ENCODE measurements around the gene SLC24A3.

Gene SLC24A3

GRCh38 chr20:19495905-19496703 is 283.7 kb downstream of the SLC24A3 start:
- ATAC-seq = no peak
- TF ChIP-seq, protein P1, sequence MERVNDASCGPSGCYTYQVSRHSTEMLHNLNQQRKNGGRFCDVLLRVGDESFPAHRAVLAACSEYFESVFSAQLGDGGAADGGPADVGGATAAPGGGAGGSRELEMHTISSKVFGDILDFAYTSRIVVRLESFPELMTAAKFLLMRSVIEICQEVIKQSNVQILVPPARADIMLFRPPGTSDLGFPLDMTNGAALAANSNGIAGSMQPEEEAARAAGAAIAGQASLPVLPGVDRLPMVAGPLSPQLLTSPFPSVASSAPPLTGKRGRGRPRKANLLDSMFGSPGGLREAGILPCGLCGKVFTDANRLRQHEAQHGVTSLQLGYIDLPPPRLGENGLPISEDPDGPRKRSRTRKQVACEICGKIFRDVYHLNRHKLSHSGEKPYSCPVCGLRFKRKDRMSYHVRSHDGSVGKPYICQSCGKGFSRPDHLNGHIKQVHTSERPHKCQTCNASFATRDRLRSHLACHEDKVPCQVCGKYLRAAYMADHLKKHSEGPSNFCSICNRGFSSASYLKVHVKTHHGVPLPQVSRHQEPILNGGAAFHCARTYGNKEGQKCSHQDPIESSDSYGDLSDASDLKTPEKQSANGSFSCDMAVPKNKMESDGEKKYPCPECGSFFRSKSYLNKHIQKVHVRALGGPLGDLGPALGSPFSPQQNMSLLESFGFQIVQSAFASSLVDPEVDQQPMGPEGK (CRISPR knock-in tag; IDR thresholded peaks at IDR 0.05; ENCODE audit: borderline replicate concordance) = no peak
- TF ChIP-seq ZFP30 (CRISPR knock-in tag; IDR thresholded peaks at IDR 0.05) = no peak
- TF ChIP-seq BACH2 (CRISPR knock-in tag; IDR thresholded peaks at IDR 0.05; ENCODE audit: borderline replicate concordance) = no peak
- TF ChIP-seq, protein P2, sequence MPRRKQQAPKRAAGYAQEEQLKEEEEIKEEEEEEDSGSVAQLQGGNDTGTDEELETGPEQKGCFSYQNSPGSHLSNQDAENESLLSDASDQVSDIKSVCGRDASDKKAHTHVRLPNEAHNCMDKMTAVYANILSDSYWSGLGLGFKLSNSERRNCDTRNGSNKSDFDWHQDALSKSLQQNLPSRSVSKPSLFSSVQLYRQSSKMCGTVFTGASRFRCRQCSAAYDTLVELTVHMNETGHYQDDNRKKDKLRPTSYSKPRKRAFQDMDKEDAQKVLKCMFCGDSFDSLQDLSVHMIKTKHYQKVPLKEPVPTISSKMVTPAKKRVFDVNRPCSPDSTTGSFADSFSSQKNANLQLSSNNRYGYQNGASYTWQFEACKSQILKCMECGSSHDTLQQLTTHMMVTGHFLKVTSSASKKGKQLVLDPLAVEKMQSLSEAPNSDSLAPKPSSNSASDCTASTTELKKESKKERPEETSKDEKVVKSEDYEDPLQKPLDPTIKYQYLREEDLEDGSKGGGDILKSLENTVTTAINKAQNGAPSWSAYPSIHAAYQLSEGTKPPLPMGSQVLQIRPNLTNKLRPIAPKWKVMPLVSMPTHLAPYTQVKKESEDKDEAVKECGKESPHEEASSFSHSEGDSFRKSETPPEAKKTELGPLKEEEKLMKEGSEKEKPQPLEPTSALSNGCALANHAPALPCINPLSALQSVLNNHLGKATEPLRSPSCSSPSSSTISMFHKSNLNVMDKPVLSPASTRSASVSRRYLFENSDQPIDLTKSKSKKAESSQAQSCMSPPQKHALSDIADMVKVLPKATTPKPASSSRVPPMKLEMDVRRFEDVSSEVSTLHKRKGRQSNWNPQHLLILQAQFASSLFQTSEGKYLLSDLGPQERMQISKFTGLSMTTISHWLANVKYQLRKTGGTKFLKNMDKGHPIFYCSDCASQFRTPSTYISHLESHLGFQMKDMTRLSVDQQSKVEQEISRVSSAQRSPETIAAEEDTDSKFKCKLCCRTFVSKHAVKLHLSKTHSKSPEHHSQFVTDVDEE (CRISPR knock-in tag; IDR thresholded peaks at IDR 0.05) = no peak
- TF ChIP-seq PPARA (CRISPR knock-in tag; IDR thresholded peaks at IDR 0.05; ENCODE audit: borderline replicate concordance) = no peak
- TF ChIP-seq CSRNP3 (CRISPR knock-in tag; IDR thresholded peaks at IDR 0.05) = no peak

GRCh38 chr20:19497064-19497463 is 284.6 kb downstream of the SLC24A3 start:
- TF ChIP-seq, protein P2 (CRISPR knock-in tag; IDR thresholded peaks at IDR 0.05) = no peak
- TF ChIP-seq ZFP30 (CRISPR knock-in tag; IDR thresholded peaks at IDR 0.05) = no peak
- no peak for TF ChIP-seq ARNTL (CRISPR knock-in tag; IDR thresholded peaks at IDR 0.05; ENCODE audit: borderline replicate concordance, low read depth)
- no peak for TF ChIP-seq RARB (CRISPR knock-in tag; IDR thresholded peaks at IDR 0.05)
- TF ChIP-seq CSDC2 (CRISPR knock-in tag; IDR thresholded peaks at IDR 0.05) = no peak
- no peak for TF ChIP-seq ZNF565 (CRISPR knock-in tag; conservative IDR thresholded peaks at IDR 0.05; ENCODE audit: low read depth)
- no peak for ATAC-seq

- ATAC-seq = no peak
- TF ChIP-seq, protein P3, sequence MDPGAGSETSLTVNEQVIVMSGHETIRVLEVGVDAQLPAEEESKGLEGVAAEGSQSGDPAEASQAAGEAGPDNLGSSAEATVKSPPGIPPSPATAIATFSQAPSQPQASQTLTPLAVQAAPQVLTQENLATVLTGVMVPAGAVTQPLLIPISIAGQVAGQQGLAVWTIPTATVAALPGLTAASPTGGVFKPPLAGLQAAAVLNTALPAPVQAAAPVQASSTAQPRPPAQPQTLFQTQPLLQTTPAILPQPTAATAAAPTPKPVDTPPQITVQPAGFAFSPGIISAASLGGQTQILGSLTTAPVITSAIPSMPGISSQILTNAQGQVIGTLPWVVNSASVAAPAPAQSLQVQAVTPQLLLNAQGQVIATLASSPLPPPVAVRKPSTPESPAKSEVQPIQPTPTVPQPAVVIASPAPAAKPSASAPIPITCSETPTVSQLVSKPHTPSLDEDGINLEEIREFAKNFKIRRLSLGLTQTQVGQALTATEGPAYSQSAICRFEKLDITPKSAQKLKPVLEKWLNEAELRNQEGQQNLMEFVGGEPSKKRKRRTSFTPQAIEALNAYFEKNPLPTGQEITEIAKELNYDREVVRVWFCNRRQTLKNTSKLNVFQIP (CRISPR knock-in tag; IDR thresholded peaks at IDR 0.05; ENCODE audit: borderline replicate concordance, low read depth) = no peak
- no peak for TF ChIP-seq ESRRG (CRISPR knock-in tag; IDR thresholded peaks at IDR 0.05)
- no peak for TF ChIP-seq ISL1 (CRISPR knock-in tag; IDR thresholded peaks at IDR 0.05)
- TF ChIP-seq ZNF70 (CRISPR knock-in tag; IDR thresholded peaks at IDR 0.05) = no peak
Observed at GRCh38 chr20:19498756-19499155, 286.3 kb downstream of the SLC24A3 start.

GRCh38 chr20:19501476-19502115 is 289.2 kb downstream of the SLC24A3 start:
- no peak for ATAC-seq
- TF ChIP-seq CREB5 (CRISPR knock-in tag; IDR thresholded peaks at IDR 0.05; ENCODE audit: low read depth) = no peak
